ENCODE data around the gene PAX8. TPM values are rescaled to one million over a fixed set of nuclear protein-coding genes. Genes with fewer than 3 reads are reported as not detected.

Gene PAX8
- total and polyA plus RNA-seq, 11 donors = 0.44 to 2.3 (median 0.53) TPM; not detected in 4

DNA sequence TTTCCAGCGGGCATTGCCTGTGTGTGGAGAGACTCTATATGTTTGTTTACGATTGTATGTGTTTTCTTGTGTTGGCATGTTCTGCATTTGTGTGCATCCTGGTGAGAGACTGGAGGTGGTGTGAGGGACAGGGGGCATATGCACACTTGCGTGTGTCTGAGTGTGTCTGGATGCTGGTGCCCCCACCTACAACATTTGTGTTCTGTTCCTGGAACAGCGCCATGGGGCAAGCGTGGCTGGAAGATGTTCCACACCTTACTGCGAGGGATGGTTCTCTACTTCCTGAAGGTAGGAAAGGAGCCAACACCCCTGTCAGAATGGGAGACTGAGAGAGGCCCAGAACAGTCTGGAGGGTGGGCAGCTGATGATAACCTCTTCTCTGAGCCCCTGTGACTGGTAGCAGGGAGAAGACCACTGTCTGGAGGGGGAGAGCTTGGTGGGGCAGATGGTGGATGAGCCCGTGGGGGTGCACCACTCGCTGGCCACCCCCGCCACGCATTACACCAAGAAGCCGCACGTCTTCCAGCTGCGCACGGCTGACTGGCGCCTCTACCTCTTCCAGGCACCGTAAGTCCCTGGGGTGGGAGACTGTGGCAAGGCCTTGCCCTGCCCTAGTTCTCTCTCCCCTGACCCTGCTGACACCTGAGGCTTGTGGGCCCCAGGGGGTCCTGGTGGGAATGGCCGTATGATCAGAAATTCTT lies 81.2 kb downstream of the PAX8 start:
- H3K4me1 ChIP-seq = peaks cover 0 to 13% (median 5%) of the 10 kb centered on the region in 12 donors
- H3K27ac ChIP-seq = no peak overlapping the region
- no peaks in the 10 kb centered on the region for H3K27me3 ChIP-seq
- ATAC-seq (no peak), DNase-seq (no peak)
- intact Hi-C loops (cut with DNase I) = loop anchor here in 6 of 10 donors (2.0 to 5.0 kb wide), 5 partner anchors 43 to 117 kb away; no protein-coding TSS in a partner anchor
- WGBS, 4 donors = 90 to 93% (median 92%) methylated on average over 16 to 17 of the region's 17 CpGs
- no peak overlapping the region for H3K4me3 ChIP-seq
- TF ChIP-seq POLR2A (IDR thresholded peaks at IDR 0.05) = no peak
- TF ChIP-seq, protein P1, sequence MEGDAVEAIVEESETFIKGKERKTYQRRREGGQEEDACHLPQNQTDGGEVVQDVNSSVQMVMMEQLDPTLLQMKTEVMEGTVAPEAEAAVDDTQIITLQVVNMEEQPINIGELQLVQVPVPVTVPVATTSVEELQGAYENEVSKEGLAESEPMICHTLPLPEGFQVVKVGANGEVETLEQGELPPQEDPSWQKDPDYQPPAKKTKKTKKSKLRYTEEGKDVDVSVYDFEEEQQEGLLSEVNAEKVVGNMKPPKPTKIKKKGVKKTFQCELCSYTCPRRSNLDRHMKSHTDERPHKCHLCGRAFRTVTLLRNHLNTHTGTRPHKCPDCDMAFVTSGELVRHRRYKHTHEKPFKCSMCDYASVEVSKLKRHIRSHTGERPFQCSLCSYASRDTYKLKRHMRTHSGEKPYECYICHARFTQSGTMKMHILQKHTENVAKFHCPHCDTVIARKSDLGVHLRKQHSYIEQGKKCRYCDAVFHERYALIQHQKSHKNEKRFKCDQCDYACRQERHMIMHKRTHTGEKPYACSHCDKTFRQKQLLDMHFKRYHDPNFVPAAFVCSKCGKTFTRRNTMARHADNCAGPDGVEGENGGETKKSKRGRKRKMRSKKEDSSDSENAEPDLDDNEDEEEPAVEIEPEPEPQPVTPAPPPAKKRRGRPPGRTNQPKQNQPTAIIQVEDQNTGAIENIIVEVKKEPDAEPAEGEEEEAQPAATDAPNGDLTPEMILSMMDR (IDR thresholded peaks at IDR 0.05) = no peak
- H3K36me3 ChIP-seq = peaks cover 0 to 64% (median 0%) of the 10 kb centered on the region in 9 donors
- no peaks in the 10 kb centered on the region for H3K9me3 ChIP-seq

DNA sequence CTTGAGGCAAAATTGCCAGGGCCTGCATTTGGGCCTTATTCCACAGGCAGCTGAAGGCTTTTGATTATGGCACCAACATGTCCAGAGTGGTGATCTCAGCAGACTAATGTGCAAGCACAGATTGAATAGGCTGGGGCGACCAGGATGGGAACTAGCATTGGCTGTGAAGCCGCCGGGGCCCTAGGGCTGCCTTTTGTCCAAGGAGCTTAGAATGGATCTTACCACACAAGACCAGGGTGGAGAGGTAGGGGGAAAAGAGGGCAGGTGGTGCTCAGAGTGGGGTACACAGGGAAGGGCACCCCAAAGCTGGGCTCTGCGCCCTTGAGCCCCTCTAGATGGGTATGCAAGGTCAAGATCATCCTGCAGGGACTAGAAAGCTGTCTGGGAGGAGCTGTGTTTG lies 81.9 kb downstream of the PAX8 start:
- Histone ChIP-seq H3K27ac (no peak overlapping the region), H3K36me3 (peaks cover 0 to 68% (median 0%) of the 10 kb centered on the region in 9 donors), H3K4me3 (no peak overlapping the region), H3K27me3 (no peaks in the 10 kb centered on the region), H3K9me3 (no peaks in the 10 kb centered on the region), H3K4me1 (peaks cover 0 to 13% (median 5%) of the 10 kb centered on the region in 12 donors)
- ATAC-seq = no peak
- intact Hi-C loops (cut with DNase I) = loop anchor here in 4 of 10 donors (5.0 kb wide), 2 partner anchors 60 to 115 kb away; no protein-coding TSS in a partner anchor
- 89 to 95% (median 93%) methylated on average over 4 of the region's 4 CpGs for WGBS, 4 donors
- peak in 1 of 5 donors; percentile 40 for DNase-seq
- no peak for TF ChIP-seq POLR2A (IDR thresholded peaks at IDR 0.05)

DNA sequence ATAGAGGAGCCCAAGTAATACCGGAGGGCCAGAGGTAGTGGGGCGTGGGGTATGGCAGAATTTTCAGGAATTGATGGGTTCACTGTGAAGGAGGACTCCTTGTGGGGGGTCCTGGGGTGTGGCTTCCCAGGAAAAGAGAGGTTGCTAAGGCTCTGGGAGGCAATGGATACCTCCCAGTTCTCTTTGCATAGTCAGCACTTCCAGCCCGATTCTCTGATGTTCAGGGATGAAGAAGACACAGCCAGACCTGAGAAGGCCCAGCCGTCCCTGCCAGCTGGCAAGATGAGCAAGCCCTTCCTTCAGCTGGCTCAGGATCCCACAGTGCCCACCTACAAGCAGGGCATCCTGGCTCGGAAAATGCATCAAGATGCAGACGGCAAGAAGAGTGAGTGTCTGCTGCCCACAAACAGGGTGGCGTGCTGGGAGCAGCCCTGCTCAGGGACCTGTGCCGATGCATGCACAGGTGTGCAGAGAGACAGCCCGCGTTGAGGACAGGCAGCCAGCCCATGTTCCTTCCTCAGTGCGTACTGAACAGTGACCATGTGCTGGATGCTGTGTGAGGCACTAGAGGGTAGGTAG lies 82.7 kb downstream of the PAX8 start:
- peaks cover 0 to 13% (median 5%) of the 10 kb centered on the region in 12 donors for H3K4me1 ChIP-seq
- no peaks in the 10 kb centered on the region for H3K27me3 ChIP-seq
- peak in 1 of 5 donors; percentile 36 for DNase-seq
- peaks cover 0 to 61% (median 0%) of the 10 kb centered on the region in 9 donors for H3K36me3 ChIP-seq
- H3K4me3 ChIP-seq = no peak overlapping the region
- 86 to 93% (median 91%) methylated on average over 9 to 11 of the region's 11 CpGs for WGBS, 4 donors
- no peaks in the 10 kb centered on the region for H3K9me3 ChIP-seq
- ATAC-seq = no peak
- no peak overlapping the region for H3K27ac ChIP-seq
- intact Hi-C loops (cut with DNase I) = loop anchor here in 4 of 10 donors (5.0 kb wide), 2 partner anchors 59 to 114 kb away; no protein-coding TSS in a partner anchor
- TF ChIP-seq, protein P1 (IDR thresholded peaks at IDR 0.05) = no peak
- TF ChIP-seq POLR2A (IDR thresholded peaks at IDR 0.05) = no peak

DNA sequence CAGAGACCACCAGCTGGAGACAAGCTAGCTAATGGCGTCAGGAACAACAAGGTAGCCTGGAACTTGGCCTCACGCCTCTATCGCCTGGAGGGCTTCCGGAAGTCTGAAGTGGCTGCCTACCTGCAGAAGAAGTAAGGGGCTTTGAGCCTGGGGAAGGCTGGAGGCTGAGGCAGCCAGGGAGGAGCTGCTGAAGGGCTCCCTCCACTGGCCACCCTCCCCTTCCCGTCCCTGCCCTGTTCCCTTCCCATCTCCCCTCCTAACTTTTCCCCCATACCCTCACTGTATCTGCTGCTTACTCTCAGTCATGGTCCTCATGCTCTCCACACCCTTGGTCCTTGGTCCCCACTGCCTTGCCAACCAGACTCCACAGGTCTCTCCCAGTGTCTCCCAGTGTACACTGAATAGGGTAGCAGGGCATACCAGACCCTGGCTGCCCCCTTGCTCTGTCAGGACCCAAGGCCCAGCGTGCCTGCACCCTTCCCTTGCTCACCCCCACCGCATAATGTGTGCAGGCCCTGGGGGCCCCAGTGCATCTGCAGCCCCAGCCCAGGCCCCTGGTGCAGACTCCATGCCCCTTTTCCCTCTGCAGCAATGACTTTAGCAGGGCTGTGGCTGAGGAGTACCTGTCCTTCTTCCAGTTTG lies 86.1 kb downstream of the PAX8 start:
- 84 to 89% (median 87%) methylated on average over 5 to 7 of the region's 7 CpGs for WGBS, 4 donors
- H3K27me3 ChIP-seq = no peaks in the 10 kb centered on the region
- ATAC-seq = no peak

More for the DNA sequence above, 86.1 kb downstream of the PAX8 start:
- peak in 1 of 5 donors; percentile 25 for DNase-seq
- TF ChIP-seq, protein P1 (IDR thresholded peaks at IDR 0.05) = no peak
- no peak for TF ChIP-seq POLR2A (IDR thresholded peaks at IDR 0.05)
- Histone ChIP-seq H3K36me3 (peaks cover 0 to 47% (median 0%) of the 10 kb centered on the region in 9 donors), H3K27ac (no peak overlapping the region), H3K4me1 (peaks cover 0 to 25% (median 0%) of the 10 kb centered on the region in 12 donors), H3K9me3 (no peaks in the 10 kb centered on the region), H3K4me3 (no peak overlapping the region)
- intact Hi-C loops (cut with DNase I) = loop anchor here in 1 of 10 donors (5.0 kb wide), 1 partner anchor 110 kb away; no protein-coding TSS in a partner anchor

Measured in heart left ventricle (tissue), 16 donors.